HEK293 (cell line): Measurements from ENCODE around the gene TFAP2B.

Experiments used
- PRDM1 ChIP-seq: fragments of 450-650 bp; formaldehyde crosslinking; IDR thresholded peaks from 2 replicates; pipeline ENCODE4; 2016; ENCODE audit warnings: missing biosample characterization, missing genetic modification characterization
- YY2 ChIP-seq: fragments of 450-650 bp; formaldehyde crosslinking; IDR thresholded peaks from 2 replicates; pipeline ENCODE4 v1.5.1; 2016; ENCODE audit warnings: missing biosample characterization, missing genetic modification characterization
- ZNF140 ChIP-seq: fragments of 450-650 bp; formaldehyde crosslinking; IDR thresholded peaks from 2 replicates; pipeline ENCODE4 v1.5.1; 2016; ENCODE audit warnings: missing biosample characterization, missing genetic modification characterization
- ZNF501 ChIP-seq: fragments of 450-650 bp; formaldehyde crosslinking; IDR thresholded peaks from 2 replicates; pipeline ENCODE4 v1.5.1; 2016; ENCODE audit warnings: missing biosample characterization, missing genetic modification characterization
- ZNF513 ChIP-seq: fragments of 450-650 bp; IDR thresholded peaks from 2 replicates; pipeline ENCODE4 v1.5.1; 2018; ENCODE audit warnings: missing biosample characterization, missing genetic modification characterization
- ZNF561 ChIP-seq: fragments of 450-650 bp; IDR thresholded peaks from 2 replicates; pipeline ENCODE4 v1.5.1; 2018; ENCODE audit warnings: missing biosample characterization, missing genetic modification characterization, borderline replicate concordance
- ZNF585B ChIP-seq: fragments of 450-650 bp; formaldehyde crosslinking; IDR thresholded peaks from 2 replicates; pipeline ENCODE4 v1.5.1; 2016; ENCODE audit warnings: missing biosample characterization, missing genetic modification characterization
- ZSCAN30 ChIP-seq: fragments of 450-650 bp; IDR thresholded peaks from 2 replicates; pipeline ENCODE4 v1.5.1; 2018; ENCODE audit warnings: missing biosample characterization, mild to moderate bottlenecking, missing genetic modification characterization, moderate library complexity
- TF ChIP-seq, protein P1 (sequence below): fragments of 450-650 bp; formaldehyde crosslinking; IDR thresholded peaks from 2 replicates; pipeline ENCODE4 v1.5.1; 2016; ENCODE audit warnings: missing biosample characterization, missing genetic modification characterization

GRCh38 chr6:50829898-50830444, 11.3 kb downstream of the TFAP2B start:
- TF ChIP-seq, protein P1, sequence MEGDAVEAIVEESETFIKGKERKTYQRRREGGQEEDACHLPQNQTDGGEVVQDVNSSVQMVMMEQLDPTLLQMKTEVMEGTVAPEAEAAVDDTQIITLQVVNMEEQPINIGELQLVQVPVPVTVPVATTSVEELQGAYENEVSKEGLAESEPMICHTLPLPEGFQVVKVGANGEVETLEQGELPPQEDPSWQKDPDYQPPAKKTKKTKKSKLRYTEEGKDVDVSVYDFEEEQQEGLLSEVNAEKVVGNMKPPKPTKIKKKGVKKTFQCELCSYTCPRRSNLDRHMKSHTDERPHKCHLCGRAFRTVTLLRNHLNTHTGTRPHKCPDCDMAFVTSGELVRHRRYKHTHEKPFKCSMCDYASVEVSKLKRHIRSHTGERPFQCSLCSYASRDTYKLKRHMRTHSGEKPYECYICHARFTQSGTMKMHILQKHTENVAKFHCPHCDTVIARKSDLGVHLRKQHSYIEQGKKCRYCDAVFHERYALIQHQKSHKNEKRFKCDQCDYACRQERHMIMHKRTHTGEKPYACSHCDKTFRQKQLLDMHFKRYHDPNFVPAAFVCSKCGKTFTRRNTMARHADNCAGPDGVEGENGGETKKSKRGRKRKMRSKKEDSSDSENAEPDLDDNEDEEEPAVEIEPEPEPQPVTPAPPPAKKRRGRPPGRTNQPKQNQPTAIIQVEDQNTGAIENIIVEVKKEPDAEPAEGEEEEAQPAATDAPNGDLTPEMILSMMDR = no peak
- TF ChIP-seq ZSCAN30 (tag by site-specific recombination) (no peak), ZNF561 (tag by site-specific recombination) (no peak), ZNF513 (no peak), ZNF585B (no peak), PRDM1 (tag by site-specific recombination) (no peak), ZNF140 (tag by site-specific recombination) (no peak), YY2 (no peak), ZNF501 (tag by site-specific recombination) (no peak)
